Skeletal muscle tissue (tissue), 4 donors: Measurements from ENCODE around the gene SPATS2. TPM values are rescaled to one million over a fixed set of nuclear protein-coding genes. Genes with fewer than 3 reads are reported as not detected.
"Not testable (repeated sequence)": the region's sequence is repeated elsewhere in the genome, so short reads cannot be mapped to it uniquely, and the experiment has no call there.

Experiments used
- H3K27ac ChIP-seq: one replicate; pipeline ENCODE4 v1.7.0; 2013; ENCODE audit warnings: mild to moderate bottlenecking, low read depth, low read length, inconsistent platforms
- H3K27me3 ChIP-seq, 3 donors: one replicate each; pipeline ENCODE4 v1.7.0; 2013; ENCODE audit warnings: low read length in 3 of 3; ENCODE audit not compliant: control insufficient read depth in 3 of 3, insufficient read depth in 3 of 3
- H3K36me3 ChIP-seq, 3 donors: one replicate each; pipeline ENCODE4 v1.7.0; 2013; ENCODE audit warnings: low read length in 3 of 3; ENCODE audit not compliant: control insufficient read depth in 3 of 3, insufficient read depth in 3 of 3
- H3K4me1 ChIP-seq, 3 donors: one replicate each; pipeline ENCODE4 v1.7.0; 2013; ENCODE audit warnings: low read length in 3 of 3, mild to moderate bottlenecking in 3 of 3; ENCODE audit not compliant: control insufficient read depth in 3 of 3, insufficient read depth in 3 of 3
- H3K4me3 ChIP-seq, 3 donors: one replicate each; pipeline ENCODE4 v1.7.0; 2013; ENCODE audit warnings: low read length in 3 of 3
- H3K9ac ChIP-seq, 3 donors: one replicate each; pipeline ENCODE4 v1.7.0; 2013; ENCODE audit warnings: low read length in 3 of 3, mild to moderate bottlenecking in 3 of 3, moderate library complexity in 2 of 3, low read depth in 1 of 3
- H3K9me3 ChIP-seq, 3 donors: one replicate each; pipeline ENCODE4 v1.7.0; 2013; ENCODE audit warnings: low read length in 3 of 3; ENCODE audit not compliant: control insufficient read depth in 3 of 3
- total RNA-seq: library from RNA; depleted of rRNA; stranded (reverse); fragments of >200 nt; gene quantifications from one replicate; pipeline ENCODE4 v1.2.3, GENCODE V29; 2014
- donor health status: Osteomylitis.

The SPATS2 gene
- total RNA-seq, 1 donor from 2014 or later, result 19.8 TPM

GRCh38 chr12:49330032-49330619 lies 37.1 kb upstream of the SPATS2 start:
- H3K36me3 ChIP-seq, result no peaks in the 10 kb centered on the region
- no peak overlapping the region for H3K27ac ChIP-seq
- H3K4me3 ChIP-seq, result no peak overlapping the region
- H3K9me3 ChIP-seq, result no peaks in the 10 kb centered on the region
- H3K9ac ChIP-seq, result peak overlapping the region in 1 of 3 donors; percentile 20
- H3K4me1 ChIP-seq, result peaks cover 0 to 11% (median 7%) of the 10 kb centered on the region in 3 donors
- peaks cover 19 to 30% (median 23%) of the 10 kb centered on the region in 3 donors for H3K27me3 ChIP-seq

- Histone ChIP-seq H3K9me3 (no peaks in the 10 kb centered on the region), H3K27me3 (peaks cover 25 to 37% (median 30%) of the 10 kb centered on the region in 3 donors)
Observed at GRCh38 chr12:49330631-49331379, 36.5 kb upstream of the SPATS2 start.

GRCh38 chr12:49331380-49332222 lies 35.7 kb upstream of the SPATS2 start:
- peaks cover 2 to 11% (median 8%) of the 10 kb centered on the region in 3 donors for H3K4me1 ChIP-seq
- H3K9ac ChIP-seq, result peak overlapping the region in 1 of 3 donors; percentile 62
- peaks cover 33 to 45% (median 37%) of the 10 kb centered on the region in 3 donors for H3K27me3 ChIP-seq
- H3K27ac ChIP-seq, result no peak overlapping the region
- no peak overlapping the region for H3K4me3 ChIP-seq
- no peaks in the 10 kb centered on the region for H3K36me3 ChIP-seq
- no peaks in the 10 kb centered on the region for H3K9me3 ChIP-seq

More at GRCh38 chr12:49330631-49331379, 36.5 kb upstream of the SPATS2 start:
- Histone ChIP-seq H3K27ac (no peak overlapping the region), H3K4me3 (no peak overlapping the region), H3K9ac (peak overlapping the region in 1 of 3 donors; percentile 62), H3K4me1 (peaks cover 0 to 11% (median 7%) of the 10 kb centered on the region in 3 donors), H3K36me3 (no peaks in the 10 kb centered on the region)

GRCh38 chr12:49332441-49332861 lies 34.8 kb upstream of the SPATS2 start:
- Histone ChIP-seq H3K36me3 (no peaks in the 10 kb centered on the region), H3K9ac (no peak overlapping the region), H3K27me3 (peaks cover 37 to 48% (median 45%) of the 10 kb centered on the region in 3 donors), H3K4me3 (no peak overlapping the region), H3K27ac (no peak overlapping the region), H3K9me3 (no peaks in the 10 kb centered on the region), H3K4me1 (peaks cover 8 to 15% (median 13%) of the 10 kb centered on the region in 3 donors)

- H3K4me1 ChIP-seq, result peaks cover 8 to 15% (median 13%) of the 10 kb centered on the region in 3 donors
- no peak overlapping the region for H3K4me3 ChIP-seq
- H3K9me3 ChIP-seq, result no peaks in the 10 kb centered on the region
- no peaks in the 10 kb centered on the region for H3K36me3 ChIP-seq
- no peak overlapping the region for H3K9ac ChIP-seq
- H3K27me3 ChIP-seq, result peaks cover 40 to 51% (median 50%) of the 10 kb centered on the region in 3 donors
- no peak overlapping the region for H3K27ac ChIP-seq
Observed at GRCh38 chr12:49332891-49333371, 34.3 kb upstream of the SPATS2 start.

- H3K36me3 ChIP-seq, H3K4me3 ChIP-seq, H3K27ac ChIP-seq, H3K9ac ChIP-seq, H3K9me3 ChIP-seq: not testable (repeated sequence)
- H3K4me1 ChIP-seq, result peaks cover 8 to 15% (median 13%) of the 10 kb centered on the region in 3 donors
- peaks cover 44 to 59% (median 58%) of the 10 kb centered on the region in 3 donors for H3K27me3 ChIP-seq
Observed at GRCh38 chr12:49333778-49334177, 33.5 kb upstream of the SPATS2 start.

GRCh38 chr12:49334226-49334625 lies 33.0 kb upstream of the SPATS2 start:
- Histone ChIP-seq H3K4me3 (no peak overlapping the region), H3K9ac (no peak overlapping the region), H3K9me3 (no peaks in the 10 kb centered on the region), H3K27me3 (peaks cover 48 to 62% (median 60%) of the 10 kb centered on the region in 3 donors), H3K4me1 (peaks cover 8 to 15% (median 13%) of the 10 kb centered on the region in 3 donors), H3K27ac (no peak overlapping the region), H3K36me3 (no peaks in the 10 kb centered on the region)

GRCh38 chr12:49334681-49335080 lies 32.6 kb upstream of the SPATS2 start:
- no peak overlapping the region for H3K9ac ChIP-seq

GRCh38 chr12:49335118-49335954 lies 31.9 kb upstream of the SPATS2 start:
- Histone ChIP-seq H3K9me3 (no peaks in the 10 kb centered on the region), H3K9ac (no peak overlapping the region), H3K36me3 (no peaks in the 10 kb centered on the region), H3K4me1 (peaks cover 8 to 15% (median 13%) of the 10 kb centered on the region in 3 donors), H3K4me3 (no peak overlapping the region), H3K27ac (no peak overlapping the region), H3K27me3 (peaks cover 49 to 72% (median 67%) of the 10 kb centered on the region in 3 donors)

More at GRCh38 chr12:49334681-49335080, 32.6 kb upstream of the SPATS2 start:
- Histone ChIP-seq H3K27me3 (peaks cover 49 to 66% (median 65%) of the 10 kb centered on the region in 3 donors), H3K27ac (no peak overlapping the region), H3K4me3 (no peak overlapping the region), H3K36me3 (no peaks in the 10 kb centered on the region), H3K9me3 (no peaks in the 10 kb centered on the region), H3K4me1 (peaks cover 8 to 15% (median 13%) of the 10 kb centered on the region in 3 donors)
